ENCODE data around the gene PRKD2.
"Not testable (repeated sequence)": the region's sequence is repeated elsewhere in the genome, so short reads cannot be mapped to it uniquely, and the experiment has no call there.

PRKD2 gene

GRCh38 chr19:46725036-46725820, 8.3 kb upstream of the PRKD2 start:
- no peak for DNase-seq (ENCODE audit: low read depth in 3 of 3)

GRCh38 chr19:46724468-46724867, 7.6 kb upstream of the PRKD2 start:
- DNase-seq (ENCODE audit: low read depth in 3 of 3), result no peak

GRCh38 chr19:46723471-46723870, 6.6 kb upstream of the PRKD2 start:
- no peak for DNase-seq (ENCODE audit: low read depth in 3 of 3)

GRCh38 chr19:46723023-46723461, 6.1 kb upstream of the PRKD2 start:
- no peak for DNase-seq (ENCODE audit: low read depth in 3 of 3)

- no peak for DNase-seq (ENCODE audit: low read depth in 3 of 3)
These were observed 5.6 kb upstream of the PRKD2 start for GRCh38 chr19:46722421-46723022.

- no peak for DNase-seq (ENCODE audit: low read depth in 3 of 3)
These were observed 5.1 kb upstream of the PRKD2 start for GRCh38 chr19:46722004-46722380.

GRCh38 chr19:46721269-46722003, 4.5 kb upstream of the PRKD2 start:
- DNase-seq (ENCODE audit: low read depth in 3 of 3), result no peak

- no peak for DNase-seq (ENCODE audit: low read depth in 3 of 3)
These were observed 3.8 kb upstream of the PRKD2 start for GRCh38 chr19:46720503-46721239.

GRCh38 chr19:46719629-46720502, 3.0 kb upstream of the PRKD2 start:
- no peak for DNase-seq (ENCODE audit: low read depth in 3 of 3)

GRCh38 chr19:46718934-46719622, 2.2 kb upstream of the PRKD2 start:
- no peak for DNase-seq (ENCODE audit: low read depth in 3 of 3)

GRCh38 chr19:46718157-46718933, 1.4 kb upstream of the PRKD2 start:
- DNase-seq (ENCODE audit: low read depth in 3 of 3), result peak in 2 of 3 experiments; percentile 15 to 44

- DNase-seq (ENCODE audit: low read depth in 3 of 3), result no peak
These were observed 816 bp upstream of the PRKD2 start for GRCh38 chr19:46717716-46718143.

GRCh38 chr19:46716672-46717033, 261 bp downstream of the PRKD2 start:
- no peak for DNase-seq (ENCODE audit: low read depth in 3 of 3)

- DNase-seq (ENCODE audit: low read depth in 3 of 3), result no peak
These were observed 791 bp downstream of the PRKD2 start for GRCh38 chr19:46715975-46716671.

- no peak for DNase-seq (ENCODE audit: low read depth in 3 of 3)
These were observed 1.3 kb downstream of the PRKD2 start for GRCh38 chr19:46715620-46715974.

- peak; percentile 35 to 47 (median 45) for DNase-seq (ENCODE audit: low read depth in 3 of 3)
These were observed 2.3 kb downstream of the PRKD2 start for GRCh38 chr19:46714444-46715106.

- peak; percentile 46 to 73 (median 61) for DNase-seq (ENCODE audit: low read depth in 3 of 3)
These were observed 3.0 kb downstream of the PRKD2 start for GRCh38 chr19:46713781-46714443.

- not testable (repeated sequence) for DNase-seq (ENCODE audit: low read depth in 3 of 3)
These were observed 4.1 kb downstream of the PRKD2 start for GRCh38 chr19:46712768-46713338.
